ENCODE measurements around the gene GMEB2. TPM values are rescaled to one million over a fixed set of nuclear protein-coding genes. Genes with fewer than 3 reads are reported as not detected.
A peak's percentile ranks its signal among the peaks of the same experiment; 100 is the strongest.

The GMEB2 gene
- polyA plus RNA-seq, 1 of the 3 experiments (the other 2 are of a cell fraction): 6.5 TPM

GRCh38 chr20:63554361-63555278, 72.3 kb downstream of the GMEB2 start:
- no peak for DNase-seq
- peak overlapping the region; percentile 99 for H3K4me2 ChIP-seq
- CTCF ChIA-PET: interaction anchor here (0.8 to 1.8 kb wide), 3 partner anchors 17 to 97 kb away, joined by 3 to 12 read pairs (median 3); partner anchors contain the start of gene PTK6

GRCh38 chr20:63553933-63554290, 73.0 kb downstream of the GMEB2 start, which contains the start of gene FNDC11:
Gene FNDC11, plus strand, starts transcription at chr20:63554159. Its CDS starts 1,505 bp downstream, at chr20:63555664.
- Histone ChIP-seq H3K27me3 (ENCODE audit: insufficient read depth) (no peaks in the 10 kb centered on the region), H3K9me3 (no peaks in the 10 kb centered on the region), H3K4me3 (ENCODE audit: low read depth in 2 of 2, low read length in 1 of 2) (peak within 1 kb of the TSS; percentile 71 to 85), H2AFZ (ENCODE audit: low read depth) (peak within 1 kb of the TSS; percentile 92; the same call in 1 of the 2 replicates), H3K9me2 (no peaks in the 10 kb centered on the region), H3K9ac (peak within 1 kb of the TSS; percentile 77), H3F3A (replicated peaks; ENCODE audit: insufficient read depth) (peaks cover 9% of the 10 kb centered on the region), H3K36me3 (replicated peaks in 1 of 2; ENCODE audit: control insufficient read depth in 1 of 2, insufficient read depth in 2 of 2, low read length in 1 of 2) (no peaks in the 10 kb centered on the region), H3K79me2 (ENCODE audit: insufficient read depth) (no peaks in the 10 kb centered on the region), H3K4me2 (peak within 1 kb of the TSS; percentile 99), H3K27ac (ENCODE audit: low read depth in 2 of 2, low read length in 1 of 2) (peak within 1 kb of the TSS in 1 of 2 experiments; percentile 75; a peak in 1 of 4 replicates), H4K20me1 (ENCODE audit: insufficient read depth) (no peaks in the 10 kb centered on the region), H3K4me1 (ENCODE audit: control insufficient read depth in 1 of 2, insufficient read depth in 2 of 2, low read depth in 1 of 2, low read length in 1 of 2) (peaks cover 0 to 14% of the 10 kb centered on the region in 2 experiments; a peak in 1 of 4 replicates)
- no peak for TF ChIP-seq NFIC (IDR thresholded peaks at IDR 0.05; ENCODE audit: borderline replicate concordance)
- TF ChIP-seq REST (IDR thresholded peaks at IDR 0.05; ENCODE audit: low read depth, low read length): no peak
- no peak for TF ChIP-seq JUND (IDR thresholded peaks at IDR 0.05)
- TF ChIP-seq POLR2AphosphoS5 (IDR thresholded peaks at IDR 0.05; ENCODE audit: low read depth, low read length): no peak
- TF ChIP-seq SMC3 (IDR thresholded peaks at IDR 0.05; ENCODE audit: low read depth, low read length): no peak
- TF ChIP-seq TCF12 (IDR thresholded peaks at IDR 0.05): no peak
- no peak for TF ChIP-seq TAF1 (IDR thresholded peaks at IDR 0.05; ENCODE audit: borderline replicate concordance, low read depth, low read length)
- no peak for TF ChIP-seq RXRA (IDR thresholded peaks at IDR 0.05; ENCODE audit: borderline replicate concordance, low read depth)
- TF ChIP-seq MXI1 (IDR thresholded peaks at IDR 0.05; ENCODE audit: low read depth, low read length): no peak
- no peak for TF ChIP-seq USF1 (IDR thresholded peaks at IDR 0.05; ENCODE audit: borderline replicate concordance, low read depth)
- 26% methylated on average over 3 of the region's 34 CpGs for WGBS (ENCODE audit: low lambda C conversion rate)
- peak; percentile 88 for DNase-seq
- POLR2A ChIA-PET: interaction anchor here (0.6 kb wide), 1 partner anchor 99 kb away, joined by 3 read pairs; no protein-coding TSS in a partner anchor
- CTCF ChIA-PET: no interaction called here

More at GRCh38 chr20:63554361-63555278, 72.3 kb downstream of the GMEB2 start:
- H3F3A ChIP-seq (replicated peaks; ENCODE audit: insufficient read depth): peaks cover 9% of the 10 kb centered on the region
- H3K27ac ChIP-seq (ENCODE audit: low read depth in 2 of 2, low read length in 1 of 2): peak overlapping the region in 1 of 2 experiments; percentile 2; a peak in 1 of 4 replicates
- H3K4me3 ChIP-seq (ENCODE audit: low read depth in 2 of 2, low read length in 1 of 2): peak overlapping the region; percentile 71 to 85
- H3K27me3 ChIP-seq (ENCODE audit: insufficient read depth): no peaks in the 10 kb centered on the region
- no peaks in the 10 kb centered on the region for H4K20me1 ChIP-seq (ENCODE audit: insufficient read depth)
- H3K79me2 ChIP-seq (ENCODE audit: insufficient read depth): no peaks in the 10 kb centered on the region
- no peaks in the 10 kb centered on the region for H3K9me3 ChIP-seq
- H3K36me3 ChIP-seq (replicated peaks in 1 of 2; ENCODE audit: control insufficient read depth in 1 of 2, insufficient read depth in 2 of 2, low read length in 1 of 2): no peaks in the 10 kb centered on the region
- no peak overlapping the region for H2AFZ ChIP-seq (ENCODE audit: low read depth)
- TF ChIP-seq TCF12 (IDR thresholded peaks at IDR 0.05): no peak
- TF ChIP-seq SMC3 (IDR thresholded peaks at IDR 0.05; ENCODE audit: low read depth, low read length): no peak
- TF ChIP-seq USF2 (IDR thresholded peaks at IDR 0.05; ENCODE audit: borderline replicate concordance, low read depth, low read length): no peak
- peak overlapping the region; percentile 77 for H3K9ac ChIP-seq
- POLR2A ChIA-PET: interaction anchor here (0.6 kb wide), 1 partner anchor 98 kb away, joined by 3 read pairs; no protein-coding TSS in a partner anchor
- no peaks in the 10 kb centered on the region for H3K9me2 ChIP-seq
- H3K4me1 ChIP-seq (ENCODE audit: control insufficient read depth in 1 of 2, insufficient read depth in 2 of 2, low read depth in 1 of 2, low read length in 1 of 2): peaks cover 0 to 14% of the 10 kb centered on the region in 2 experiments; a peak in 1 of 4 replicates
- 70% methylated on average over 8 of the region's 38 CpGs for WGBS (ENCODE audit: low lambda C conversion rate)
